GM19043 (cell line): ENCODE data around the gene MED7.

Source experiments
- ATAC-seq: cut with Tn5 transposase; IDR thresholded peaks from one replicate; pipeline ENCODE4 v1.9.1; 2021; ENCODE audit warnings: low read depth; ENCODE audit not compliant: unreplicated experiment

MED7 gene

DNA sequence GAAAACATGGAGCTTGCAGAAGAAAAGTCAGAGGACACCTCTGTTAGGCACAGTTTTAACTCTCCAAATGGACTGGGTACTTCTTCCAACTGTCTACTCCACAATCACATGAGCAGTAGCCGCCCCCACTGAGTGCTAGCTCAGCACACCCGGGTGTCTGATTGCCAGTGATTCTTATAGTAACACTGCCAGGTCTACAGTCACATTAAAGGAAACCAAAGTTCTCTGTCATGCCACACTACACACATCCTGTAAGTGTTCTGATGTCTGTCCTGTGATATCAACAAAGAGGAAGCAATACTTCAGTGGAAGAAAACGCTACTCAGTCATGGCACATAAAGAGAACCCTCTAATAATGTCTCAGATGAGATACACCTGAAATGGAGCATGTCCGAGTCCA lies 33.7 kb downstream of the MED7 start, which contains the start of gene HAVCR2:
TSS of gene HAVCR2 (minus strand) at position 69 of the 400 bp plus-strand sequence. CDS start at position 8, 61 bp downstream.
- ATAC-seq = peak; percentile 82

DNA sequence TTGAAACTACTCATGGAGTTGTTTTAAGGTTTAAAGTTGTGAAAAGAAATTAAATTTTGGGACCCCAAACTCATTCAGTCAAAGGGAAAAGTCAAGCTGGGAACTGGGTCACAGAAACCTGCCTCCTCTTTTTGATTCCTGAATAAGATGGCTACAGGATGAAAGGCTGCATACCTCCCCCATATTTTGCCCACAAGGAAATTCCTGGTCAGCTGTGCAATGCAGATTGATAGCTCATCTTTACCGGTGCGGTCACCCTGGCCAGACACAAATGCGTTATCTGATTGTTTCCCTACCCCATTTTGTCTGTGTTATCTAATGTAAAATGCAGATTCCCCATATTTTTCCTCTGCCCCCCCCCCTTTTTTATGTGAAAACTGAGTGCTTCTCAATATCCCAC lies 35.2 kb downstream of the MED7 start:
- ATAC-seq = no peak

DNA sequence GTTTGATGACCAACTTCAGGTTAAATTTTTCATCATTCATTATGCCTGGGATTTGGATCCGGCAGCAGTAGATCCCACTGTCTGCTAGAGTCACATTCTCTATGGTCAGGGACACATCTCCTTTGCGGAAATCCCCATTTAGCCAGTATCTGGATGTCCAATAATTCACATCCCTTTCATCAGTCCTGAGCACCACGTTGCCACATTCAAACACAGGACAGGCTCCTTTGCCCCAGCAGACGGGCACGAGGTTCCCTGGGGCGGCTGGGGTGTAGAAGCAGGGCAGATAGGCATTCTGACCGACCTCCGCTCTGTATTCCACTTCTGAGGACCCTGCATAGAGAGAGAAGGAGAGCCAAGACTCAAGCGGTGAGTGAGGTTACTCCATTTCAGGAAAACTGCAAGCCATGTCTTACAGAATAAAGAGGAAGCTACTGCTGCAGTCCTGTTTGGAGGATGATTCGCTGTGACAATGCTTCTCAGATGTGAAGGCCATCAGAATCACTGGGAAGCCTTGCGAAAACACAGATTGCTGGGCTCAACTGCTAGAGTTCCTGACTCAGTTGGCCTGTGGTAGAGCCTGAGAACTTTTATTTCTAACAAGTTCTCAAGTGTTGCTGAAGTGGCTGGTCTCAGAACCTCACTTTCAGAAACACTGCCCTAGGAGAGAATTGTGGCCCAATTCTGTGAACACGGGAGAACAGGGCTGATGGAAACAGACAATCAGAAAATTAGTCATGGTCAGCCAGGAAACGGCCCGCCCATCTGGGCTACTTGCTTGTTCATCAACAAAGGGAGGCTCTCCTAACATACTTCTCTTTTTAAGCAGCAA lies 35.8 kb downstream of the MED7 start:
- ATAC-seq = no peak

DNA sequence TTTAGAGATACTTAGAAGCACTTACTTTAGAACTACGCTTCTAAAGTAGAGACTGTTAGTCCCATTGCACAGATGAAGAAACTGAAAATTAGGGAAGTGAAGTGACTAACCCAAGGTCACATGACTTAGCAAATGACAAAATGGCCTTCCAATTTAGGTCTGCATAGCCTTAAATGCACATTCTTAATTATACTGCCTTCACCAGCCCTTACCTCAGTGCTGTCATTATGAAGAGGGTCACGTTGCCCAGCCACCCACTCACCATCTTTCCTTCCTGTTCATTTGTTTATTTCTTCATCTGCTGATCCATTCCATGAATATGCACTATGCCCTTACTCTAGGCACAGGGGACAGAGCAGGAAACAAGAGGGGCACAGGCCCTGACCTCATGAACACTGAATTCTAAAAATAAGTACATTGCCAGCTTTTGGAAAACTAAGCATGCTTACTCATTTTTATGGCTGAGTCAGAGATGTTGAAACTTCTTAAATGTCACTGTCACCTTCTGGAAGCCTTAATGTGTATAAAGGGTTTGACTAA lies 42.5 kb downstream of the MED7 start:
- ATAC-seq = no peak

DNA sequence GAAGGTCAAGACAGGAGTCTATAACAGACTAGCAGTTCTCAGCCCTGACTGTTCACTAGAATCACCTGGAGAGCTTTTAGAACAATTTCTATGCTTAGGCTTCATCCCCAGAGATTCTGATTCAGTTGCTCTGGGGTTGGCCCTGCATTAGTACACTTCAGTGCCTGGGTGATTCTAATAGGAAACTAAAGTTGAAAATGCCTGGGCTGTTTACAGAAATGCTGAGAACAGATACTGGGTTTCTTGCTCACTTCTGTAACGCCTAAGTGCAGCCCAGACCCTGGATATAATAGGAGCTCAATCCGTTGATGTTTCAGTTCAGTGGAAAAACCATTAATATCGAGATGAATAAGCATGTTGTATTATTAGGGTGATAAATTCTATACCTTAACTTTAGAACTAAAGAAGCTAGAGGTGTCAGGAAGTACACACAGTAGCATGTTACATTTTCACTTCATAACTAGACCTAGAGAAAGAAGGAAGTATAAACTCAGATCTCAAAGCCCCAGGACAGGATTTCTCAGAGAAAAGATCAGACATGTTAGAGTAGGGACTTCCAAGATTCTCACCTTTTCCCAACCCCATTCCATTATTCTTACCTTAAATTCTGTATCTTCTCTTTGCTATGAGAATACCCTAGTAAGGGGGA lies 54.2 kb downstream of the MED7 start:
- peak; percentile 65 for ATAC-seq
